GM21825 (cell line): Measurements from ENCODE around the gene NEMP2.
"Not testable (repeated sequence)": the region's sequence is repeated elsewhere in the genome, so short reads cannot be mapped to it uniquely, and the experiment has no call there.

Experiments used
- ATAC-seq: cut with Tn5 transposase; IDR thresholded peaks from one replicate; pipeline ENCODE4 v1.9.1; 2021; ENCODE audit warnings: mild to moderate bottlenecking, moderate library complexity; ENCODE audit not compliant: unreplicated experiment

The NEMP2 gene

GRCh38 chr2:190494600-190495227 is 39.8 kb downstream of the NEMP2 start:
- not testable (repeated sequence) for ATAC-seq

- no peak for ATAC-seq
Measured at GRCh38 chr2:190493095-190493494, 41.4 kb downstream of the NEMP2 start.

DNA sequence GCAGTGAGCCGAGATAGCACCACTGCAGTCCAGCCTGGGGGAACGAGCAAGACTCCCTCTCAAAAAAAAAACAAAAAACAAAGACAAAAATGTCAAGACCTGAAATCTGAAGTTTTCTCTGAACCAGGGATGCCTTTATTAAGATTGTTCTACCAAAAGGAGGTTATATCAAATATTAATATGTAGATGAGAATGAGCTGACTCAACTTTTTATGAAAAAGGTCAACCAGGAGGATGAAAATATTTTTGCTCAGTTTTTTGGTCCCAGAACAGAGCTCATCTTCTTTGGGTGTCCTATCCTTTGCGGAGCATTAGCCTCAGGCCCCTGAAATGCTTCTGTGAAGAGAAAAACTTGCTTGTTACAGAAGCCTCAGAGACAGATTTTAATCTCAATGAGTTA is 44.0 kb downstream of the NEMP2 start:
- ATAC-seq = no peak

- ATAC-seq = no peak
Measured at GRCh38 chr2:190489475-190489874, 45.0 kb downstream of the NEMP2 start.

DNA sequence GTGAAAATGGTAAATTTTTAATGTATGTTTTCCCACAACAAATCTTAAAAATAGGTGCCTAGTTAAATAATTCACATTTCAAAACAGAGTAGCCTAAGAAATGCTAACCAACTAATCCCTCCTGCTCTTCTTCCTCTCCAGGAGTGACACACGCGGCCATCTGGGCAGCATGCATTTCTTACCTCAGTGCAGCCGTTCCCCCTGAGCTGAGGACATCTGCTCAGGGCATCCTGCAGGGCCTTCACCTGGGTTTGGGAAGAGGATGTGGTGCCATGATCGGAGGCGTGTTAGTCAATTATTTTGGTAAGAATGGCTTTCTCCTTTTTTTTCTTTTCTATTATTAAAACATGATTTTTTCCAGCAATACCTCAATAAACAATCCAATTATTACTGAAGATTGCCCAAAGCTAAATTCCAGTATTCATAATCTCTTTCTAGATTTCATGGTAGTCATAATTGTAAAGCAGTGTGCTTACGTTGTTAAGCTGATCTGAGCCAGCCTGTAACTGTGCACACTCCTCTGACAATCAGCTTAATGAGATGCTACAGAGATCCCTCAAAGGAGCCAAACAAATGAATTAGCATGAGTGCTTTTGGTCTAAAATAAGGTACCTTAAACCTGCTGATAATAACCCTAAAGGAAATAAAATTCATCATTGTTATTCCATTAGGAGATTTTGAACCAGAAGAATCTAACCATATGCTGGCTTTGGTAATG is 45.8 kb downstream of the NEMP2 start:
- no peak for ATAC-seq

DNA sequence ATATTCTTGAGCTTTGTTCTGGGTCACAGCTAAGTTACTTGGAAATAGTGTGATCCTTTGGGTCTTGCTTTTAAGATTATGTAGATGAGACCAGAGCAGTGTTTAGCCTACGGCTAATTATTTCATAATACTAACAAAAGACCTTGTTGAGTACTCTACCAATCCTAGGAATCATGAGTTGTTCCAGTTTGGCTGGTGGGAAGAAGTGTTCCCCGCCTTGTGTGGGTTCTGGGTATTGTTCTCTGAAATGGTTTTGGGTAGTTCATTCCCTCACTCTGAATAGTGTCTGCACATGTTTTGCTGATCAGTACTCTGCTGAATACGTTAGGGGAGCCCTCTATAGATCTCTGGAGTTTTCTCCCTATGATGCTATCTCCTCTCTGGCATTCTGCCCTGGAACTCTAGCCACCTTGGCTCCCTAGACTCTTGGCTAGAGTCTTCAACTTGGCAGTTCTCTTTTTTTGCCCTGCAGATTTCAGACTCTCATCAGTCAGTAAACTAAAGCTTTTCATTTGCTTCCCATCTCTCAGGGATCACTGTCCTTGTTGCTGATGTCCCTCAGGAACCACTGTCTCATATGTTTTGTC is 48.4 kb downstream of the NEMP2 start:
- no peak for ATAC-seq

DNA sequence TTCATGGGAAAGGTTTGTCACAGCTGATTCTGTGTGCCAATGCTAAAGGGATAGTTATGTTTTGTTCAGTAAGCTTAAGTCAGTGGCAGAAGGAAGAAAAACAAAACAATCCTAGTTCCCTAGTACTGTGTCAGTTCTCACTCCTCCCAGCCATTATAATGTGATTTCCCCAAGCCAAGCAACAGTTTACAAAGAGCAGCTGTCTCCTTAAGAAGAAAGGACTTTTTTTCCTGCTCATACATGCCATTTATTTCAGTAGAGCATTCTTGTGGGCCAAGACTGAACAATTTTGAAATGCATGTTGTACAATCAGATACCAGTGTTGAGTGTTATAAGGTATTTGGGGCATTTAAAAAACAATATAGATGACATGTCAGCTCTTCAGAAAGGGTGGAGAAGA is 52.1 kb downstream of the NEMP2 start:
- no peak for ATAC-seq

DNA sequence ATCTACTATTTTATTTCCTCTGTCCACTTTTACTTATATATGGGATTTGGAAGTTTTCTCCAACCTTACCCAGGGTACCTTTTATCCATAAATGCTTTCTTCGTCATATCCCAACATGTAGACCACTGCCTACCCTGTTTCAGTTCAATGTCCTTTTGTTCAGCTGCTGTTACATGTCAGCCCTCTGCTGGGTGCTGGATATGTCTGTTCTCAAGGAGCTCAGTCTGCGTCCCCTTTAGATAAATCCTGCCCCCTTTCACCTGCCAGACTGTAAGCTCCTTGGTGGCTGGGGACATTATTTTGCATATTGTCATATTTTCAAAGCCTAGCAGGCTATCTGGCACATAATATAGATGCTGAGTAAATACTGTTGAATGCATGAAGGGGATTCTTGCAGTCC is 53.2 kb downstream of the NEMP2 start:
- ATAC-seq = no peak

GRCh38 chr2:190478572-190479195 is 55.8 kb downstream of the NEMP2 start:
- no peak for ATAC-seq

- no peak for ATAC-seq
Measured at GRCh38 chr2:190477661-190478454, 56.7 kb downstream of the NEMP2 start.

GRCh38 chr2:190470256-190470826 is 64.2 kb downstream of the NEMP2 start:
- no peak for ATAC-seq

DNA sequence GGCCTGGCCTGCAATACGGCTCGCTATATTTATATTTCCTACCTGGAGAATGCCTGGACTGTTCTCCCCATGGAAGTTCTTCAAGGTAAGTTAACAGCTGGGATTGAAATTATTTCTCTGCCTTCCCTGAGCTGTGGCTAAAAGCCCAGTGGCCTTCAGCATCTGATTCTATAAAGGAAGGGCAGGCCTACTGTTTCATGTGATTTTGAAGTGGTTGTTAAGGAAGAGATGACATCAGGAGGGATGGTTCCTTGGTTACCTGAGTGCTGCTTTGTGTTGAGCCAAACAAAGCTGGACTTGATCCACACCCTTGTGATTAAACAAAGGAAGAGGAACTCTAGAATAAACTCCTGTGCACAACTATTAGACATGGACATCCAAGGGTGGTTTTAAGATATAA is 64.8 kb downstream of the NEMP2 start:
- no peak for ATAC-seq

DNA sequence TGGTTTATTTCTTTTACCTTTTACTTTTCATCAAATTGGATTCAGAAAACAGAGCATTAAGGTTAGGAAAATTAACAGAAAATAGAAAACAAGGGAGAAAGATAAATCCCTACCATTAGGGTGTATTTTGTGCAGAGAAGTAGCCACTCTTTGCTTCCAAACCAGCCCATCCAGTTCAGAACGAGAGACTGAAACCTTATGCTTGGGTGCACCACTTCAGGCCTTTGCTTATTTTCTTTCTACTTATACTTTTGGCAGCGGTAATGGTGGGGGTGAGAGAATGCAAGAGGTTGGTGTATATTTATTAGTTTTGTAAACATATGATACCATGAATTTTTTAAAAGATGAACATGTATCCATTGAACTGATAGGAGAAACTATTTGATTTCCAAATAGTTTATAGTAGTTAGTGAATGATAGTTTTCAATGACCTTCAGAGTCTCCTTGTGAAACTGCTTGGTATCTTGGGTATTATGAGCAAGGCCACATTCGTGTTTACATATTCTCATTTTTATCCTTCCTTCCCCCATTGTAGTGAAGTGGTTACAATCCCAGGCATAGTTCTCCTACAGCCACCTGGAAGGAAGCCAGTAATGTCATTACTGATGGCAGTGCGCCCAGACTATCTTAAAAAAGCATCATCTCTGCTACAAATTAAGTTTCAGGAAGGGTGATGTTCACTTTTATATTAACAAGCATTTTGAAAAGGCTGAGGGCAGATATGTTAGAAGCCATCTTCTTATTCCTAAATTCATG is 65.5 kb downstream of the NEMP2 start:
- peak; percentile 68 for ATAC-seq

DNA sequence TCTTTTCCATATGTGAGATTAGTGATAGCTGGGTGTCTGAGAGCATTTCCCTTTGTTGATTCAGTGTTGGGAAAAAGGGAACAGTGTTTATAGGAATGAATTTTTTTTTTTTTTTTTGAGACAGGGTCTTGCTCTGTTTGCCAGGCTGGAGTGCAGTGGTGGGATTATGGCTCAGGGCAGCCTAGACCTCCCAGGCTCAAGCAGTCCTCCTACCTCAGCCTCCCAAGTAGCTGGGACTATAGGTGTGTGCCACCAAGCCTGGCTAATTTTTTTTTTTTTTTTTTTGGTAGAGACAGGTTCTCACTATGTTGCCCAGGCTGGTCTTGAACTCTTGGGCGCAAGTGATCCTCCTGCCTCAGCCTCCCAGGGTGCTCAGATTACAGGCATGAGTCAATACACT is 66.2 kb downstream of the NEMP2 start:
- not testable (repeated sequence) for ATAC-seq

DNA sequence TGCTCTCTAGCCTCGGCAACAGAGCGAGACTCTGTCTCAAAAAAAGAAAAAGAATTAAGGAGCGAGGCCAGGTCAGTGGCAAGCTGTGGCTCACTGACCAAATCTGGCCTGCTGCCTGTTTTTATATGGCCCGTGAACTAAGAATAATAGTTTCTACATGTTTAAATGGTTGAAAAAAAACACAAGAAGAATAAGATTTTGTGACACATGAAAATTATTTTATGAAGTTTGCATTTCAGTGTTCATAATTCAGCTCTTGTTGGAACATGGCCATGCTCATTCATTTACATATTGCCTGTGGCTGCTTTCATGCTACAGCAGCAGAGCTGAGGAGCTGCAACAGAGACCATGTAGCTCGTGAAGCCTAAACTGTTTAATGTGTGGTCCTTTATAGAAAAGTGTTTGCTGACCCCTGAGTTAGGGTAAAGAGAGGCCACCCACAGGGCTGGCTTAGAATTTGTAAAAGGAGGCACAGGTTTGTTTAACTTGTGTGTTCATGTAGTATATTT is 66.9 kb downstream of the NEMP2 start:
- no peak for ATAC-seq

- ATAC-seq = no peak
Measured at GRCh38 chr2:190466819-190467446, 67.6 kb downstream of the NEMP2 start.

GRCh38 chr2:190465060-190465459 is 69.5 kb downstream of the NEMP2 start:
- peak; percentile 36 for ATAC-seq

- no peak for ATAC-seq
Measured at GRCh38 chr2:190462611-190463010, 71.9 kb downstream of the NEMP2 start.

- no peak for ATAC-seq
Measured at GRCh38 chr2:190462181-190462580, 72.3 kb downstream of the NEMP2 start.
